NCI-H1930 (cell line): Measurements from ENCODE around the gene GLT8D1.

Source experiments
- DNase-seq, 2 experiments: peaks; one replicate each; lab custom pipeline; 2025; lab: John Stamatoyannopoulos, UW

Gene GLT8D1

GRCh38 chr3:52712291-52713212 is 7.0 kb upstream of the GLT8D1 start:
- no peak for DNase-seq

GRCh38 chr3:52710512-52710911 is 4.9 kb upstream of the GLT8D1 start:
- DNase-seq, result no peak

- DNase-seq, result no peak
Measured at GRCh38 chr3:52707585-52707984, 2.0 kb upstream of the GLT8D1 start.

- no peak for DNase-seq
Measured at GRCh38 chr3:52705438-52705687, 228 bp downstream of the GLT8D1 start.

- DNase-seq, result no peak
Measured at GRCh38 chr3:52704611-52705437, 767 bp downstream of the GLT8D1 start.

GRCh38 chr3:52703341-52703740 is 2.2 kb downstream of the GLT8D1 start:
- no peak for DNase-seq

GRCh38 chr3:52697632-52697965 is 8.0 kb downstream of the GLT8D1 start:
- no peak for DNase-seq

GRCh38 chr3:52696830-52697631 is 8.6 kb downstream of the GLT8D1 start:
- no peak for DNase-seq

GRCh38 chr3:52695798-52696671 is 9.6 kb downstream of the GLT8D1 start:
- DNase-seq, result no peak

GRCh38 chr3:52694528-52695189 is 10.9 kb downstream of the GLT8D1 start:
- DNase-seq, result no peak

- no peak for DNase-seq
Measured at GRCh38 chr3:52693071-52693470, 12.5 kb downstream of the GLT8D1 start.

- no peak for DNase-seq
Measured at GRCh38 chr3:52690560-52690959, 15.0 kb downstream of the GLT8D1 start.

- no peak for DNase-seq
Measured at GRCh38 chr3:52689151-52689550, 16.4 kb downstream of the GLT8D1 start.

GRCh38 chr3:52688266-52688665 is 17.3 kb downstream of the GLT8D1 start:
- no peak for DNase-seq

GRCh38 chr3:52685709-52686691 is 19.6 kb downstream of the GLT8D1 start, which contains the start of the genes GNL3 and PBRM1:
Gene GNL3 (plus strand): TSS chr3:52686032. CDS start chr3:52686093, 61 bp downstream.
Gene PBRM1 (minus strand): TSS chr3:52685913.
- peak; percentile 84 to 89 for DNase-seq

GRCh38 chr3:52685285-52685708 is 20.3 kb downstream of the GLT8D1 start:
- DNase-seq, result peak; percentile 59 to 78

GRCh38 chr3:52684184-52684583 is 21.4 kb downstream of the GLT8D1 start:
- no peak for DNase-seq

GRCh38 chr3:52683611-52684010 is 22.0 kb downstream of the GLT8D1 start:
- no peak for DNase-seq

GRCh38 chr3:52682016-52682415 is 23.6 kb downstream of the GLT8D1 start:
- DNase-seq, result no peak

GRCh38 chr3:52681596-52681995 is 24.0 kb downstream of the GLT8D1 start:
- DNase-seq, result no peak
